Astrocyte of the cerebellum (primary cell): ENCODE data around the gene NDUFB8.

Experiments
- DNase-seq: peaks from one replicate; pipeline ENCODE4 v3.0.0-alpha.2; 2011; ENCODE audit warnings: low read depth
- H3K4me3 ChIP-seq: 2 replicates; pipeline ENCODE4 v1.5.1; 2011; ENCODE audit warnings: mild to moderate bottlenecking, low read depth, low read length, moderate library complexity
- CTCF ChIP-seq: IDR thresholded peaks from 2 replicates; pipeline ENCODE4 v1.5.1; 2012; ENCODE audit warnings: low read length, low read depth, moderate library complexity, mild to moderate bottlenecking; ENCODE audit errors: missing control alignments
- in situ Hi-C: cut with HindIII; loops from 2 replicates; pipeline ENCODE4 v1.10.0; 2017; ENCODE audit warnings: low sequenced_read_pairs

NDUFB8 gene

GRCh38 chr10:100531761-100532160, 2.1 kb upstream of the NDUFB8 start:
- DNase-seq = no peak
- in situ Hi-C loops = no loop called here
- TF ChIP-seq CTCF = no peak

GRCh38 chr10:100528921-100529474, 673 bp downstream of the NDUFB8 start:
- in situ Hi-C loops = no loop called here
- no peak for DNase-seq
- peak overlapping the region; percentile 91 for H3K4me3 ChIP-seq
- TF ChIP-seq CTCF = no peak

More at GRCh38 chr10:100531761-100532160, 2.1 kb upstream of the NDUFB8 start:
- H3K4me3 ChIP-seq = no peak overlapping the region

- in situ Hi-C loops = no loop called here
These were observed 1.4 kb downstream of the NDUFB8 start for GRCh38 chr10:100528123-100528886.

GRCh38 chr10:100524638-100525037, 5.0 kb downstream of the NDUFB8 start:
- DNase-seq = no peak
- no peak for TF ChIP-seq CTCF
- in situ Hi-C loops = no loop called here
- H3K4me3 ChIP-seq = no peak overlapping the region

More at GRCh38 chr10:100528123-100528886, 1.4 kb downstream of the NDUFB8 start:
- peak overlapping the region; percentile 91 for H3K4me3 ChIP-seq
- no peak for DNase-seq
- no peak for TF ChIP-seq CTCF

GRCh38 chr10:100524206-100524605, 5.5 kb downstream of the NDUFB8 start:
- TF ChIP-seq CTCF = no peak
- no peak for DNase-seq
- in situ Hi-C loops = no loop called here
- no peak overlapping the region for H3K4me3 ChIP-seq

- no peak overlapping the region for H3K4me3 ChIP-seq
- TF ChIP-seq CTCF = no peak
- DNase-seq = no peak
- in situ Hi-C loops = no loop called here
These were observed 6.7 kb downstream of the NDUFB8 start for GRCh38 chr10:100522945-100523344.
